AG08396 (cell line): ENCODE data around the gene PRSS38.

Experiments used
- DNase-seq: peaks from one replicate; pipeline ENCODE4 v3.0.0; 2012; ENCODE audit warnings: low spot score, mixed read lengths

Gene PRSS38

DNA sequence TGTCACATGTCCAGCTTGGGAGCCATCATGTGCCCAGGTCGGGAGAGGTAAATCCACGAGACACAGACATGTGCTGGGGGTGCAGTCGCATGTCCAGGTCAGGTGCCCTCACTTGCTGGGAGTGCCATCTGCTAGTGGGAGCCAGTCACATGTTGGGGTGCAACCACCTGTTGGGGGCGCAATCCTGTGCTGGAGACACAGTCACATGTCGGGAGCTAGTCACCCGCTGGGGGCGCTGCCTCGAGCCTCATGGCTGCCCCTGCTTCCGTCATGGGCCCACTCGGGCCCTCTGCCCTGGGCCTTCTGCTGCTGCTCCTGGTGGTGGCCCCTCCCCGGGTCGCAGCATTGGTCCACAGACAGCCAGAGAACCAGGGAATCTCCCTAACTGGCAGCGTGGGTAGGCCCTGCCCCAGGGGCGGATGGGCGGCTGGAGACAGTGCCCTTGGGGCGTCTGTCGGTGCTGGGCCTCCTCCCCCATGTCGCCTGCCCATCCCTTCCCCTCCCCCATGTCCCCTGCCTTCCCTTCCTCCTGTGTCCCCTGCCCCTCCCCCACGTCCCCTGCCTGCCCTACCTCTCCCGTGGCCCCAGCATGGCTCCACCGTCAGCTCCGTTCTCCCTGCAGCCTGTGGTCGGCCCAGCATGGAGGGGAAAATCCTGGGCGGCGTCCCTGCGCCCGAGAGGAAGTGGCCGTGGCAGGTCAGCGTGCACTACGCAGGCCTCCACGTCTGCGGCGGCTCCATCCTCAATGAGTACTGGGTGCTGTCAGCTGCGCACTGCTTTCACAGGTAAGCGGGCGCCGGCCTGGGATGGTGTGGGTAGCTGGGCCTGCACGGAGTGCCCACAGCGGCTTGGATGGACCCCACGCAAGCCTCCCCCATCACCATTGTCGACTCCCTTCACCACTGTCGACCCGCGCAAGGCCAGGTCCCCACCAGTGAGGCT is at the start of gene PRSS38:
TSS of gene PRSS38 (plus strand) at position 208 of the 942 bp plus-strand sequence. CDS start at position 250, 42 bp downstream.
- DNase-seq = no peak

DNA sequence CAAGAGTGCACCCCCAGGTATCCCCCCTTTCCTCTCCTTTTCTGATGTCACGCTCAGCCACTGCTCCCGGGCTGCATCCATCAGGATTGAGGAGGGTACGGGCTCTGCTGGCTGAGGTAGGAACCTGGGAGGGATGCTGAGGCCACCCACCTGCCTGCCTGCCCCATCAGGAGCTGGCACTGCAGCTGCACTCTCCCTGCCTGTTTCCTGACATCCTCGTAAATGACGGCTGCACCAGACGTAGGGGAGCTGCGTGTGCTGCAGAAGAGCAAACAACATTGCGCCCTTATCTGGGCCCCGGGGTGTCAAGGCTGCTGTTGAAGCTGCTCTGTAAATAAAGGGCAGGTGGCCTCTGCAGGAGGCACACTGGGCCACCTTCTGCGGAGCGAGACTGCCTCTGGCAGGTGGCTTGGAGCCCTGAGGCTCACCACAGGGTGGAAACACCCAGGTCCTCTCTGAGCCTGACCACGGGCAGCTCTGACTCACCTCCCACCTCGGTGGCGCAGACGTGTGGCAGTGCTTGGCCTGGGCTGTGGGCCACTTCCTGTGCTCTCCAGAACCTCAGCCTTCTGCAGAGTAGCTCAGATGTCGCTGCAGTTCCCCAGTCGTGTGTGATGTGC is 49.4 kb upstream of the PRSS38 start:
- DNase-seq = peak; percentile 23

DNA sequence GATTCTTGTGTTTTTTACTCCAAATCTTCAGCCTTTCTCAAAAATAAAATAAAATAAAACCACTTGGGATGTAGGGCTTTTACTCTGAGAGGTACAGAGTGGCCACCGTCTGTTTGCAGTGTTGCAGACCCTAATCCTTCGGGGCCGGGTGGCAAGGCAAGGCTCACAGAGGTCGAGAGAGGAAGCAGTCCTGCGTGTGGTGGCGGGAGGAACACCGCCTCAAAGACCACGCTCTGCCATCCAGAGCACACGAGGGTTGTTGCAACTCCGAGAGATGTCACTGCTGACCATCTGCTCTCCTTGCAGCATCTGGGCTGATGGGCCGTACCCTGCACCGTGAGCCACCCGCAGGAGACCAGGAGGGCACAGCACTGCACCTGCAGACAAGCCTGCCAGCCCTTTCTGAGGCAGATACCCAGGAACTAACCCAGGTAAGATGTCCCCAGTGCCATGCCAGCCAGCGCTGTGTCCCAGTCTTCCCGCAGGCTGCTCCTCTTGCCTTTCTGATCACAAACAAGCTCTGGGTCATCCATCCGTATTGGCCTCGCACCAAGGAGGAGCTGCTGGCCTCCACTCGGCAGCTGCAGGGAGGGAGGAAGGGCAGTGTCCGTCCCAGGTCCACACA is 48.7 kb upstream of the PRSS38 start:
- DNase-seq = no peak

DNA sequence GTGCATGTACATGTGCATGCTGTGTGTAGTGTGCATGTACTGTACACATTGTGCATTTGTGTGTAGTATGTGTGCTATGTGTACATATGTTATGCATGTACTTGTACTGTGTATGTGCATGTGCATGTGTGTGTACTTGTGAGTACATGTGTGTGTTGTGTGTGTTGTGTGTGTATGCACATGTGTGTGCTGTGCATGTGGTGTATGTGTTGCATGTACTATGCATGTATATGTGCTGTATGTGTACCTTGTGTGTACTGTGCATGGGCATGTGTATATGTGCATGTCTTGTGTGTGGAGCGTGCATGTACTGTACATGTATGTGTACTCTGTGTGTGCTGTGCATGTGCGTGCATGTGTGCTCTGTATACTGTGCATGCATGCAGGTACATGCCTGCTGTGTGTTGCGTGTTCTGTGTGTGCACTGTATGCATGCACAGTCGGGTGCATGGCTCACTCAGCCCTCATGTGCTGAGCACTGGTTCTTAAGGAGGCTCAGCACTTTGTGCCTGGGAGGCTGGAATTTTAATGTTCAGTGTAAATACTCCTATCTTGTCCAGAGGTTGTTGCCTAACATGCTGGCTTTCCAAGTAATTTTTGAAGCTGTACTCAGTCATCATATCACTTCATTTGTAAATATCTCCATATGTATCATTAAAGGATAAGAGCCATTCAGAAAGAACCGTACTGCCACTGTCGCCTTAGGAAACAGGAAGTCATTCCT is 47.9 kb upstream of the PRSS38 start:
- no peak for DNase-seq

DNA sequence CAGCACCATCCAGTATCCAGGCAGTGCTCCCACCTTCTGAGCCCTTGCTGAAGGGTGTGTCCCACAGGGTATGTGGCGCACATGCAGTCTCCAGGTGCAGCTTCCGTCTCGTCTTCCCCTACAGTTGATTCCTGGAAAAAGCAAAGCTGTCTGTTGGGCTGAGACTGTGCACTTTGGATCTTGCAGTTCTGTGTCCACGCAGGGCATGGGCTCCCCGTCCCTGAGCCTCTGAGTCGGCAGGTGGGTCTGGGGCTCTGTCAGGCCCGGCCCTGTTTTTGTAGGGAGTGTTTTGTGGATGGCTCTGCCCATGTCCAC is 47.4 kb upstream of the PRSS38 start:
- no peak for DNase-seq

DNA sequence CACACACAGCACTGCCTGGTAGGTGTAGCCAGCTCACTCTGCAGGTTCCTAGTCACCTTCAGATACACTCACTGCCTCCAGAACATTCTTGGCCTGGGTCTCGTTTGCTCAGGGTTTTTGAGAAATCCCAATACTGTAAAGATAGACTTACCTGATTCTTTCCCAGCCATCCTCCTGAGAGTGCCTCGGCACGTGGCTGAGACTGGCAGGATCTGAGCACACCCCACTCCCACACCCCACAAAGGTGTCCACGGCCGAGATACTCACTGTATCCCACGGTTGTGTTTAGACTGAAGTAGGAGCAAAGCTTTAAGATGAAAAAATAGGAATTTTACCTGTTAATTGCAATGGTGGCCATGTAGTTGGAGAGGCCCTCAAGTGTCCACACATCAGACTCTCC is 46.8 kb upstream of the PRSS38 start:
- no peak for DNase-seq

DNA sequence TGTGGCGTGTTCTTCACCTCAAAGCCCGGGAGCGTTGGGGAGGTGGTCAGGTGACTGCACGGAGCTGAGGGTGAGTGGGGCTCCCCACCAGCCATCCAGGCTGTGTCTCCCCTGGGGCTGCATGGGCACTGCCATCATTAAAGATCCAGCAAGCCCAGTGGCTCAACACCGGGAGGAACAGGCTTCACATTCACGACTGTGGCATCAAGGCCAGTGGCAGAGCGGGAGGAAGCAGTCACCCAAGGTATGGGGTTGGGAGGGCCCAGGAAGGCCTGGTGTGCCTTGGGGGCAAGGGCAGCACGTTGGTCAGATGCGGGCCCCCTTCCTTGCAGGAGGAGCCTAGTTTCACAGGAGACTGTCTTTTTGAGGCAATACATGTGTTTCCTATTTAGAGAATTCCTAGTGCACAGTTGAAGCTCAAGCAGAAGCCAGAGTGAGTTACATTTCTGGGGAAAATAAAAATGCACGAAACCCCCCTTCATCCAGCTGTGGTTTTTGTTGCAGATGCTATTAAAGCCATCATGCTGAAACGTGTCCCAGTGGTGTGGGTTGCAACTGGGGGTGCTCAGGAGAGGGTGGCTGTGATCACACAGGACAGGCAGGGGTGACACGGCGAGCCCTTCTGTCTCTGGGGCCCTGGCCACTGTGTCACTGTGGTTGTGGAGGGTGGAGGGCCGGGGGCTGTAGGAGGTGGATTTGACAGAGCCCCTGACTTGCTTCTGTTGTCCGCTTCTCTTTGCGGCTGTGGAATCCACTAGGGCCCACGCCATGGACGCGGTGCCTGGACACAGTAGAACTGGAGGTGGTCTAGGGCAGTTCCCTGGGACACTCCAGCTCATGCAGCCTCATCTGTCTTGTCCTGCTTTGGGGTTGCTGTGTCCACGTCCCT is 46.2 kb upstream of the PRSS38 start:
- DNase-seq = no peak

DNA sequence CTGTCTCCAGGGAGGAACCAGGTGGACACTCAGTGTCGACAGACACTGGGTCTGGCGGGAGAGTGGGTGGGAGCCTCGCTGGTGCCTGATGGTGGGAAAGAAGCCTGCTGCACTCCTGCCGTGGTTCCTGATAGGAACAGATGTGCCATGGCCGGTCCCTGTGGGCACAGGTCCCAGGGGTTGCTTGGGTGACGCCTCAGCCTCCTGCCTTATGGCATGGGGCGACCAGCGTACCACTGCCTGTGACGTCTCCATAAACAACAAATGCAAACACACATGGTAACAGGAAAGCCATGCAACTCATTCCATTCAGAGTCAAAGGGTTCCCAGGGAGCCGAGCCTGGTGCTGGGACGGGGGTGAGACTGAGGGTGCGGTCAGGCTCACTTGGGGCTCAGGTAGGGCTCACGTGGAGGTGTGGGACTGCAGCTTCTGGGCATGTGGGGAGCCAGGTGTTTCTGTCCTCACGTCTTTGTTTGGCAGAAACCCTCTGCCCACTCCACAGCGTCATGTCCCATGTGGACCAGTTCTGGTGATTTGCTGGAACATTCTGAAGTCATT is 45.5 kb upstream of the PRSS38 start:
- DNase-seq = no peak

DNA sequence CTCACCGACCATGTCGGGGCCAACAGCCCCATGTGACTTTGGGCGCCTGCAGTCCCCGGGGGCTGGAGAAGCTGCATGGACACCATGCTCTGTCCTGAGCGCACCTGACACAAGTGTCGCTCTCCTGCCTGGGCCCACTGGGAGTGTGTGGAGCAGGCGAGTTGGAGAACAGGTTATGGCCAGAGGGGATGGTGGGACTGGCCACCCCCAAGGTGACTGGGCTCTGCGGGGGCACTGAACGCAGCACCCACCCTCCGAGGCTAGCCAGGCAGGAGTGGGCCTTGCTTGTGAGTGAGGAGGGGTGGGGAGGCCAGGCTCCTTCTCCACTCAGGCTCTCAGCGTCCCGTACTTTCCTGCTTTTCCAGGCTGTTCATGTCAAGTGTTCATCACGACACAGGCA is 44.7 kb upstream of the PRSS38 start:
- no peak for DNase-seq

DNA sequence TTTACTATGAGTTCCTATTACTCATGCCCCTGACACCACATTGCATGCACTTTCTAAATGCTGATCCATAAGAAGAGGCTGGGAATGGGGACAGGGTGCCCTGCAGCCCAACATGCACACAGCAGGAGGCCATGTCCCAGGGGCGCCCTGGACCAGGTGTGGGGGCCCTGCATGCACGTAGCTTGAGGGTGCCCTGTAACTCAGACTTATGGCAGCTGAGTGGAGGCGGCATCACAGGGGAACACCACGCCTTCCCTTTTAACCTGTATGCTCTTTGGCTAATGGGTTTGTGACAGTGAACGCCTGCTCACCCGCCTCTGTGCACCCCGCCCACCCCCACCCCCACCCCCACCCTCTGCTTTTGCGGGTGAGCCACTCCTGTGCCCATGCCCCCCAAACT is 44.1 kb upstream of the PRSS38 start:
- no peak for DNase-seq

DNA sequence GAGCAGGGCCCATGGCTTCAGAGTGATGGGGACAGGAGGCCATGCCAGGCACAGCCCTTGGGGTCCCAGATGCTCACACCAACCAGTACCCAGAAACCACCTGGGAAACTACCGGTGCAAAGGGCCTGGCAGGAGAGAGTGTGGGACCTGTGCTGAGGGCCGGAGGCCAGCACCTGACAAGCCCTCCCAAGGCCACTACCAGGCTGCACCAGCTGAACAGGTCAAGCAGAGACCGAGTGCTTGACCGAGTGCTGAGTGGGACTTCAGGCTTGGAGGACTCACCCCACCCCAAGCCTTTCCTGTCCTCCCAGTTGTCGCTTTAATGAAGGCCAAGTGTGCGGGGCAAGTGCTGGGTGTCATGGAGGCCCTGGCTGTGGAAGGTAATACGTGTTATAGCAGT is 43.7 kb upstream of the PRSS38 start:
- DNase-seq = no peak

DNA sequence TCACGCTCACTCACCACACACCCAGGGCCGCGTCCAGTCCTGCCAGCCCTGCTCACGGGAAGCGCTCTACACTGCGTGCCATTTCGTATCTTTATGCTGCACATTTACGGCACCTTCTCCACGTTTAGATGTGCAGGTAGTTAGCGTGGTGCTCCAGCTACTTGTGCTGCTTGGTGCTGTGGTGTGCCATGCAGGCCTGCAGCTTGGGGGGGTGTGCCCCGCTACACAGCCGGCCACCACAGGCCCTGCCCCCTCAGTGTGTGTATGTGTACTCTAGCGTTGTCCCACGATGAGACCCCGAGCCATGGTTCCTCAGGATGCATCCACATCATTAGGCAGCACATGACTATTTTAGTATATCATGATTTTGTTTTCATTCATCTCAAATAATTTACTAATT is 41.9 kb upstream of the PRSS38 start:
- no peak for DNase-seq

DNA sequence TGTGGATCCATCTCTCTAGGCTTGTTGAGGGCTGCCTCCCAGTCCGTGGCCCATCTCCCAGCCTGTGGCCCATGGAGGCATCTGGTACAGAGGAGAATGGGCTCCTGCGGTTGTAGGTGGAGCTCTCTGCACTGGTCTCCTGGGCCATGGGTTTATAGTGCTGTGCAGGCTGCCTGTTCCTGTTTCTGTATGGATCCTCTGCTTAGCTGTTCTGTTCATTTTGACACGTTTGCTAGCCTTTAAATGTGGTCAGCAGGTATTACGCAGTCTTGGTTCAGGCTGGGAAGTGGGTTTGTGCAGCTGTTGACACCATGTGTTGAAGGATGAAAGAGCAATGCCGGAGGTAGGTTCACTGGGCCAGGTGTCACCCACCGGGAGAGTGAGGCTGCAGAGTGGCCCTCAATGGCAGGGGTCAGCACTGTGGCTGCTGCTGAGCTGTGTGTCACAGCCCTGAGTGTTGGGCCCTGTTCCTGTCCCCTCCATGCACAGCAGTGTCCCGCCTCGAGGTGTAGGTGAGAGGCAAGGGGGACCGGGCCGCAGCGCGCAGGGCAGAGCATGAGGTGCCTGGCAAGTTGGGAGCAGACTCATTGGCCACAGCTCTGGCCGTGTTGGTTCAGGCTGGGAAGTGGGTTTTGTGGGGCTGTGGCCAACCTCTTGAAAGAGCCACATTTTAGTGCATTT is 41.3 kb upstream of the PRSS38 start:
- DNase-seq = no peak

DNA sequence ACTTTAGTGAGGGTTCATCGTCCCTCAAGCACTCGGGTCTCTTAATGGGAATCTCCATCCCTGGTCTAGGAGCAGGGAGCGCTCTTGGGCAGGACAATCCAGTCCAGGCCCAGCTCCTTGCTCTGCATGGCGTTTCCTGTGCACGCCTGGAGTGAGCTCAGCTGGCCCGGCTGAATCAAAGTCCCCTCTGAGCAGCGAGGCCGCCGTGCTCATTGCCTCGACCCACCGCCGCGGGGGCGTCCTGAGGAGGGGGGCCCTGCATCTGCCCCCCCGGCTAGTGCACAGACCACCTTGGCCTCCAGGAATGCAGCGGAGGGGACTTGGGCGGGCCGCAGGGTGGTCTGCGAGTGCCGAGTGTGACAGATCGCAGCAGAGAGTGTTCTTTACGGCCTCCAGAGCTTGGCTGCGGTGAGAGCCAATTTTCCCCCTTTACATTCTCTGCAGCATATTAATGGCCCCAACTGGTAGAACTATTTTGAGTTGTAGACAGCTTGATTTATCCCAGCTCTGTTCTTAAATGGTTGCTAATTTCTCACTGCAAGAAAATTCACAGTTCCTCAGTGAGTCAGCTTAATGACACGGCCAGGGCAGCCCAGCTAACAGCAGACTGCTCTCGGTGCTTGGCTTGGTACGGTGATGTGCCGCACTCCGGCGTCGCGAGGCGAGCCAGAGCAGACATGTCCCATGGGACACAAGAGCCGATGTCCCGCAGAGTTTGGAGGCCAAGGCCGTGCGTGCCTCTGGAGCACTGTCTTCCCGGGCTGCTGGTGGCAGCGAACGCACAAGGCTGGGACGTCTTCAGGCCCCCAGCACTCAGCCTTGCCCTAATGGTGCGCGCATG is 40.4 kb upstream of the PRSS38 start:
- DNase-seq = no peak

DNA sequence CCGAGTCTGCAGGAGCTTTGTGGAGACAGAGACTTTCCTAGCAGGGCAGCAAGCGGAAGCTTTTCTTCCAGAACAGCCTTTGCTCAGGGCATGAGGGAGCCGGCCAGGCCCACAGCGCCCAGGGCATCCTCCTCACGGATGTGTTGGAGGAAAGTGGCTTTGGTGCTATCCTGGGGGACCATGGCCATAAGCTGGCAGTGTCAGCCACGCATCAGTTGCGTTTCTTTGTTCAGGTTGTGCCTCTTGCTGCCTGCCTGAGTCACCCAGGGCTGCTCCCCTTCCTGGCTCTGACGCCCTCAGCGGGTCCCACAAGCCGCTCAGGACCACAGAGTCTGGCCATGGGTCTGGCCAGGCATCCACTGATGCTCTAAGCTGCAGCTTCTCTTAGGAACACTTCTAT is 39.6 kb upstream of the PRSS38 start:
- no peak for DNase-seq

DNA sequence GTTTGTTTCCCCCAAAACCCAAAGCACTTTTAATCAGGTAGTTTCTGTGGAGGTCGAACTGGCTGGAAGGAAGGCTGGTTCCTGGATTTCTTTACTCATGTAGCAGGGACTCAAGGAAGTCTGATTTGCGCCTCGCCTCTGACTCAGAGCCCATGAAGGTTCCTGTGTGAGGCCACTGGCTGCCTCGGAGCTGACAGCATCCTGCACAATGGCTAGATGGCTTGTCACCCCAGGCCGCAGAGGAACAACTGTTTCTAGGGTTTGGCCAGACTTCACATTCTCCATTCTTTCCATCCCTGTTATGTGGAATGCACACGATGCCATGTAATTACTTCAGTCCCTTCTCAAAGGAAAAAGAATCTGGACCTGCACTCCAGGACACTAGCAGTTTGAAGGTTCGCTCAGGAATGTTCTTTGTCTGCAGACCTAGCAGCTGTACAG is 39.1 kb upstream of the PRSS38 start:
- DNase-seq = peak; percentile 82

DNA sequence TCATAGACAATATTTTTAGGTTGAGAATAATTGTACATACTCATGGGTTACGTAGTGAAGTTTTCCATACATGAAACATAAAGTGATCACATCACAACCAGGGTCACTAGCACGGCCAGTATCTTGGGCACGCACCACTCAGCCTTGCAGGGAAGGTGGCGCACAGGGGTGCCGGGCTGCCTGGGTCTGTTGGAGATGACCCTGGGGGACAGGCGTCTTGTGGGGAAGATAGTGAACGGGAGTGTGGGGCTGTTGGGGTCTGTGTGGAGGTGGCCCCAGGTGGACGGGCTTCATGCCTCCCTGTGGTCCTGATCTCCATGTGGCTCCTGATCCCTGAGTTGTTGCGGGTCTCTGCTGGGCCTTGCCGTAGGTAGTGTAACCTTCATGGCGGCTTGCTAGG is 38.3 kb upstream of the PRSS38 start:
- DNase-seq = no peak

DNA sequence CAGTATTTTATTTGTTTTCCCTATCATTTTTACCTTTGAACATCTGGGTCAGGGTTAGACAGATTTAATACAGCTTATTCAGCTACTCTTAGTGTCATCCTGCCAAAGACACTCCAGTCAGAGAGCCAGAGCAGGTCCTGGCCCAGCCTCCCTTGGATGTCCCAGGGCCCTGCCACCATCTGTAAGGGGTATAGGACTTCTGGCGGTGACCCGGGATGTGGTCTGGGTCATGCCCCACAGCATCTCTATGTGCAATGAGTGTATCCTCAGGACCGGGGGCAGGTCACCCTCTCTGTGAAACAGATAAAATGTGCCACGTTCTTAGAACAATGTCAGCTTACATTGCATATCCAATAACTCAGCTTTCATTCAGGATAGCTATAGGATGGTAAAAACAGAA is 37.8 kb upstream of the PRSS38 start:
- DNase-seq = no peak

DNA sequence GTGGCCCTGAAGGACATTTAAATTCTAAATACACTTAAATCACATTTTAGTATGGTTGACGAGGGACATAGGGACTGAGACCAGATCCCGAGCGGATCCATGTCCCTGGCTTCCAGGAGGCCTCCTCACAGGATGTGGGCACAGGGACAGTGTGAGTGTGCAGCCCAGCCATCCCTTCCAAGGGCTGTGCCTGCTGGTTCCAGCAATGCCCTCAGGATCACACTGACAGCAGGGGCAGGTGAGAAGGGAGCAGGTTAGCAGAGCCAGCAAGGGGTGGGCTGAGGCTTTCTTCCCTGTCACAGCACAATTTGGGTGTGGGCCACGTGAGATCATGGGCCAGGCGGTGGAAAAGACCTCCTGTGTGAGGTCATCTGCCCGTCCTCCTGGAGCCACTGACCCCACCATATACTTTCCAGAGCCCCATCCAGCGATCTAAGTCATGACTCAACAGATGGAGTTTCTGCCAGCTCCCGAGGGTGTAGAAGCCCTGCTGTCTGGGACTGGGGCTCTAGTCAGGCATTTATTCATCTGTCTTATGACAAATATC is 37.0 kb upstream of the PRSS38 start:
- peak; percentile 67 for DNase-seq
